OCI-LY7 (cell line): ENCODE results near the gene BRICD5. TPM values are rescaled to one million over a fixed set of nuclear protein-coding genes. Genes with fewer than 3 reads are reported as not detected.

Experiments
- BruUV-seq: library from RNA; stranded (reverse); fragments of 400-500 nt; replicated peaks from 2 replicates; lab custom pipeline; 2021; lab: Mats Ljungman, UMichigan
- CTCF ChIA-PET: fragments of 300-600 bp; sonication (Branson Sonifier 250); formaldehyde crosslinking; loops from one replicate; lab custom pipeline; 2022; ENCODE audit warnings: antibody characterized with exemption; ENCODE audit not compliant: unreplicated experiment; lab: Charles Lee
- POLR2A ChIA-PET: fragments of 300-600 bp; sonication (Branson Sonifier 250); formaldehyde crosslinking; loops from one replicate; lab custom pipeline; 2022; ENCODE audit warnings: antibody characterized with exemption; lab: Charles Lee
- DNase-seq: peaks from one replicate; pipeline ENCODE4 v3.0.0-alpha.2; 2015; ENCODE audit warnings: low spot score
- H2AFZ ChIP-seq: fragments of 200-600 bp; sonication (generic), shearing (Covaris generic); 2 replicates; pipeline ENCODE4 v1.6.1; 2014; ENCODE audit warnings: mild to moderate bottlenecking, antibody characterized with exemption, low read length, moderate library complexity
- H3K27ac ChIP-seq: fragments of 200-600 bp; sonication (generic); 2 replicates; pipeline ENCODE4 v1.5.1; 2014; ENCODE audit warnings: mixed run types, low read depth, mild to moderate bottlenecking, moderate library complexity, low read length, inconsistent platforms; ENCODE audit not compliant: poor library complexity, severe bottlenecking
- H3K36me3 ChIP-seq: fragments of 200-600 bp; sonication (generic); 2 replicates; pipeline ENCODE4 v1.6.1; 2014; ENCODE audit warnings: mild to moderate bottlenecking, antibody characterized with exemption, low read length, moderate library complexity, mixed read lengths; ENCODE audit not compliant: insufficient read depth
- H3K4me1 ChIP-seq: fragments of 200-600 bp; sonication (generic); 2 replicates; pipeline ENCODE4 v1.5.1; 2014; ENCODE audit warnings: mild to moderate bottlenecking, low read length; ENCODE audit not compliant: insufficient read depth, poor library complexity, severe bottlenecking
- H3K4me2 ChIP-seq: fragments of 200-600 bp; sonication (generic); 2 replicates; pipeline ENCODE4 v1.6.1; 2014; ENCODE audit warnings: mild to moderate bottlenecking, low read length
- H3K4me3 ChIP-seq: fragments of 200-600 bp; sonication (generic); 2 replicates; pipeline ENCODE4 v1.5.1; 2014; ENCODE audit warnings: mild to moderate bottlenecking, low read depth, low read length; ENCODE audit not compliant: poor library complexity, severe bottlenecking
- H3K79me2 ChIP-seq: fragments of 200-600 bp; sonication (generic); 2 replicates; pipeline ENCODE4 v1.6.1; 2016; ENCODE audit warnings: low read depth, mild to moderate bottlenecking, low read length, moderate library complexity, mixed read lengths; ENCODE audit not compliant: insufficient read depth
- H3K9me2 ChIP-seq: fragments of 200-600 bp; sonication (generic); 2 replicates; pipeline ENCODE4 v1.6.1; 2016; ENCODE audit warnings: mild to moderate bottlenecking, low read length, mixed read lengths; ENCODE audit not compliant: insufficient read depth
- H3K9me3 ChIP-seq: fragments of 200-600 bp; sonication (generic); 2 replicates; pipeline ENCODE4 v1.6.1; 2014; ENCODE audit warnings: mild to moderate bottlenecking, mixed run types, low read length, mixed read lengths
- H4K20me1 ChIP-seq: fragments of 200-600 bp; sonication (generic); 2 replicates; pipeline ENCODE4 v1.6.1; 2014; ENCODE audit warnings: mild to moderate bottlenecking, antibody characterized with exemption, low read length, moderate library complexity, mixed read lengths; ENCODE audit not compliant: insufficient read depth
- EZH2phosphoT487 ChIP-seq: fragments of 200-600 bp; sonication (generic); IDR thresholded peaks from 2 replicates; pipeline ENCODE4 v1.6.1; 2018; ENCODE audit warnings: low read depth, borderline replicate concordance, mild to moderate bottlenecking, mixed run types, antibody characterized with exemption, low read length, moderate library complexity, mixed read lengths
- intact Hi-C: fragments of 100-400 bp; cut with micrococcal nuclease; formaldehyde crosslinking; loops from one replicate; pipeline ENCODE4 v1.10.0; 2022; ENCODE audit not compliant: unreplicated experiment
- total RNA-seq, 2 experiments: library from RNA; depleted of rRNA in 1 of 2; stranded (reverse); fragments of >200 nt in 1 of 2; shearing (Covaris generic) in 1 of 2; gene quantifications; 2 replicates each; pipeline ENCODE4 v1.2.3, GENCODE V29; 2014 to 2022
- TF ChIP-seq, protein P1 (sequence below): fragments of 200-600 bp; sonication (generic); conservative IDR thresholded peaks from 2 replicates; pipeline ENCODE4 v1.5.1; 2014; ENCODE audit warnings: mild to moderate bottlenecking, antibody characterized with exemption, low read length, moderate library complexity, mixed read lengths

Gene BRICD5
- total RNA-seq, 2 experiments from 2014 or later, result 30.4 to 31.7 TPM

DNA sequence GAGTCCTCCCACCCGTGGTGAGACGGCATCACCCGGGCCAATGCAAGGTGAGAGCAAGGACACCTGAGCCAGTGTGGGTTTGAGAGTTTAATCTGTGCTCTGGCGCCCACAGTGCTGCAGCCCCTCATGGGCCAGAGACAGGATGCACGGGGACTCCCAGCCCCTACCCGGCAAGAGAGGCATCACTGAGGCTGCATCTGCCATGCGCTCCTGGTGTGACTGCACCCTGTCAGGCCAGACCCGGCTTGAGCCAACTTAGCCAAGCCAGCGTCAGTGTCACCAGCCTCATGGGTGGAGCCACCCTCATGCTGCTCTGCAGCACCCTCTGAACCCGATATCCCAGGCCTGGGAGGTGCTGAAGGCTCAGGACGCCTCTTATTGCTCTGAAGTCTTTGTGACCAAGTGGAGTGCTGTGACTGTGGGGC is 1.3 kb upstream of the BRICD5 start:
- peaks cover 13% of the 10 kb centered on the region; the same call in 1 of the 2 replicates for H4K20me1 ChIP-seq
- H3K9me3 ChIP-seq, result no peaks in the 10 kb centered on the region
- TF ChIP-seq, protein P1, sequence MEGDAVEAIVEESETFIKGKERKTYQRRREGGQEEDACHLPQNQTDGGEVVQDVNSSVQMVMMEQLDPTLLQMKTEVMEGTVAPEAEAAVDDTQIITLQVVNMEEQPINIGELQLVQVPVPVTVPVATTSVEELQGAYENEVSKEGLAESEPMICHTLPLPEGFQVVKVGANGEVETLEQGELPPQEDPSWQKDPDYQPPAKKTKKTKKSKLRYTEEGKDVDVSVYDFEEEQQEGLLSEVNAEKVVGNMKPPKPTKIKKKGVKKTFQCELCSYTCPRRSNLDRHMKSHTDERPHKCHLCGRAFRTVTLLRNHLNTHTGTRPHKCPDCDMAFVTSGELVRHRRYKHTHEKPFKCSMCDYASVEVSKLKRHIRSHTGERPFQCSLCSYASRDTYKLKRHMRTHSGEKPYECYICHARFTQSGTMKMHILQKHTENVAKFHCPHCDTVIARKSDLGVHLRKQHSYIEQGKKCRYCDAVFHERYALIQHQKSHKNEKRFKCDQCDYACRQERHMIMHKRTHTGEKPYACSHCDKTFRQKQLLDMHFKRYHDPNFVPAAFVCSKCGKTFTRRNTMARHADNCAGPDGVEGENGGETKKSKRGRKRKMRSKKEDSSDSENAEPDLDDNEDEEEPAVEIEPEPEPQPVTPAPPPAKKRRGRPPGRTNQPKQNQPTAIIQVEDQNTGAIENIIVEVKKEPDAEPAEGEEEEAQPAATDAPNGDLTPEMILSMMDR, result no peak
- TF ChIP-seq EZH2phosphoT487, result no peak
- BruUV-seq, result no TSS peak
- H3K4me1 ChIP-seq, result peaks cover 27% of the 10 kb centered on the region
- H3K4me2 ChIP-seq, result peak overlapping the region; percentile 78
- DNase-seq, result no peak
- H3K4me3 ChIP-seq, result peak overlapping the region; percentile 98
- H3K79me2 ChIP-seq, result peaks cover 26% of the 10 kb centered on the region; the same call in 1 of the 2 replicates
- peaks cover 47% of the 10 kb centered on the region for H3K36me3 ChIP-seq
- no peaks in the 10 kb centered on the region for H3K9me2 ChIP-seq
- intact Hi-C loops, result no loop called here
- CTCF ChIA-PET, result no interaction called here
- H3K27ac ChIP-seq, result no peak overlapping the region
- H2AFZ ChIP-seq, result no peak overlapping the region
- POLR2A ChIA-PET, result interaction anchor here (0.6 kb wide), 1 partner anchor 52 kb away, joined by 3 read pairs; no protein-coding TSS in a partner anchor

DNA sequence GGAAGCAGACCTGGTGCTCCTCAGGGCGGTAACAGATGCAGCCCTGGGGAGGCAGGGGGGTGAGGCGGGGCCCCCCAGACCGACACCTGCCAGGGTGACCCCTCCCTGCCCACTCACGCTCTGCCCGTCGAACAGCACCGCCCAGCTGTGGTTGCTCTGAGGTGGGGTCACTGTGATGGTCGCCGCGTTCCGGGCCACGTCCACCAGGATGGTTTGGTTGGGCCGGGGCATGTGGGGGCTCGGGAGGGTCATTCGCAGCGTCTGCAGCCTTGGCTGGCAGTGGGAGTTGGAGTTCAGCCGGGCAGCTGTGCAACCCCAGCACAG is 692 bp downstream of the BRICD5 start:
- no peak overlapping the region for H2AFZ ChIP-seq
- no peak overlapping the region for H3K4me2 ChIP-seq
- H3K9me3 ChIP-seq, result no peaks in the 10 kb centered on the region
- H3K4me1 ChIP-seq, result peaks cover 26% of the 10 kb centered on the region
- H4K20me1 ChIP-seq, result peaks cover 13% of the 10 kb centered on the region; the same call in 1 of the 2 replicates
- H3K27ac ChIP-seq, result no peak overlapping the region
- no peak for DNase-seq
- no peak for TF ChIP-seq EZH2phosphoT487
- TF ChIP-seq, protein P1, result no peak
- peaks cover 26% of the 10 kb centered on the region; the same call in 1 of the 2 replicates for H3K79me2 ChIP-seq
- intact Hi-C loops, result no loop called here
- no peaks in the 10 kb centered on the region for H3K9me2 ChIP-seq
- no peak overlapping the region for H3K4me3 ChIP-seq
- H3K36me3 ChIP-seq, result peaks cover 46% of the 10 kb centered on the region
- POLR2A ChIA-PET, result no interaction called here
- CTCF ChIA-PET, result no interaction called here
- BruUV-seq, result no TSS peak

- CTCF ChIA-PET, result no interaction called here
- H3K4me2 ChIP-seq, result no peak overlapping the region
- intact Hi-C loops, result no loop called here
- H2AFZ ChIP-seq, result no peak overlapping the region
- no peak overlapping the region for H3K4me3 ChIP-seq
- peaks cover 13% of the 10 kb centered on the region; the same call in 1 of the 2 replicates for H4K20me1 ChIP-seq
- POLR2A ChIA-PET, result no interaction called here
- TF ChIP-seq, protein P1, result no peak
- TF ChIP-seq EZH2phosphoT487, result no peak
- peaks cover 26% of the 10 kb centered on the region; the same call in 1 of the 2 replicates for H3K79me2 ChIP-seq
- H3K9me3 ChIP-seq, result no peaks in the 10 kb centered on the region
- H3K36me3 ChIP-seq, result peaks cover 46% of the 10 kb centered on the region
- no peak overlapping the region for H3K27ac ChIP-seq
- no peak for DNase-seq
- peaks cover 31% of the 10 kb centered on the region for H3K4me1 ChIP-seq
- no peaks in the 10 kb centered on the region for H3K9me2 ChIP-seq
- no TSS peak for BruUV-seq
These were observed 1.2 kb downstream of the BRICD5 start for GRCh38 chr16:2209258-2210008.
